Stimulated activated CD4-positive, alpha-beta T cell treated with anti-CD3 and anti-CD28 coated beads, Interleukin-4, amount 100 ng/mL, for 4 hours (primary cell): ENCODE results near the gene PDLIM4.

Experiments
- DNase-seq, 2 experiments: peaks; one replicate each; pipeline ENCODE4 v3.0.0-alpha.2; 2020

The PDLIM4 gene

DNA sequence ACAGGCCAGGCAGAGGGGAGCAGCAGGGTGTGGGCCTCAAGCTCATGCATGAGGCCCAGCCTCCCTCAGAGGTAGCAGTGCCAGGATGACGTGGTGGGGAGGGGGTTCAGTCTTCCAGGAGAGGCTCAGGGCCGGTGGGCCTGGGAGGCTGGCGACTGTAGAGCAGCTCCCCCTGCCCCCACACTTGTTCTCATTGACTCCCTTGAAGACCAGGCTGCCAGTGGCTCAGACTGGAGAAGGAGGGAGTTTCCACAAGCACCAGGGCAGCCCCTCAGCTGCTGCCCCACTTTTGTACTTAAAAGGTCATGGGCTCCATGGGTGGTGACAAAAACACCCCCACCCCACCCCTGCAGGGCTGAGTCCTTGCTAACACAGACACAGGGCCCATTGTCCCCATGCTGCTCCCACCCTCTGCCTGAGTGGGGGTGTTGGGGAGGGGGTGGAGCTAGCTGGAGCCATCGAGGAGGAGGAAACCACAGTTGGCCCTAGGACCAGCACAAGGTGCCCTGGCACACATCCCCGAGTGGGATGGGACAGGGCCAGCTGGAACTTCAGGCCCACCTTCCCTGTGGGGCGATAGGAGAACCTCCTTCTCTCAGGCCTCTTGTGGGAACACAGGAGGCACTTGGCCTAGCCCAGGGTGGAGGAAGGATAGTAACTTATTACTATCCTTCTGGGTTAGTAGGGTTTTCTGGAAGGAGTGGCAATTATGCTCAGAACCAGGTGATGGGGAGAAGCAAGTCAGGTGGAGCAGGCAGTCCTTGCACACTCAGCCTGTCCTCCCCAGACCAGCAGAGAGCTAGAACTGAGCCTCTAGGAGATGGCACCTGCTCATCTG, 10.7 kb downstream of the PDLIM4 start:
- DNase-seq: no peak

- no peak for DNase-seq
Observed at GRCh38 chr5:132268769-132269551, 11.5 kb downstream of the PDLIM4 start.

DNA sequence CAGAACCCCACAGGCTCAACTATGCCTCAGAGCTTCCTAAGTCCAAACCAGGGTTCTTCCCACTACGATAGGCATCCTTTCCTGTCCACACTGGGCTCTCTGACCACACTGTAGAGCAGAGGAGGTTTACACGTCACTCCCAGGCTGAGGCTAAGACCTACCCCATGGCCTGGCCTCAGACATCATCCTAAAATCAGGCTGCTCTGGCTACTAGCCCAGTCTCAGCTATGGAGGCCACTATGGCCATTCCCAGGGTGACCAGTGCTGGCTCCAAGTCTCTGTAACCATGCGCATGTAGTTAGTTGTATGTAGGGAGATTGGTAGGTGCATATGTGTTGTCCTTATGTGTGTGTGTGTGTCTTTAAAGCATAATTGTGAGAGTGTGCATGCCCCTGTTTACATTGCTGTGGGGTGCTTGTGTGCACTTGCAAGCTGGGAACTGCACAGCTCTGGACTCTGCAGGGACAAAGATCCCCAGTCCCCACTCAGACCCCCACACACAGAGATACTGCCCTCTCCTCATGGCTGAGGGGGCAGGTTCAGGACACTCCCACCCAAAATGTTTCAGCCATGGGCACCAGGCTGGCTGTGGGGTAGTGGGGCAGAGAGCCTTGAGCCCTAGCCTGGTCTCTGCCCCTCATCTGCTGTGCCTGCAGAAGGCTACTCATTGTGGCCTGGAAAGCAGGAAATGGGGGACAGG, 12.3 kb downstream of the PDLIM4 start:
- no peak for DNase-seq

GRCh38 chr5:132270335-132270665, 12.8 kb downstream of the PDLIM4 start:
- no peak for DNase-seq

GRCh38 chr5:132270706-132271105, 13.2 kb downstream of the PDLIM4 start:
- DNase-seq: no peak

DNA sequence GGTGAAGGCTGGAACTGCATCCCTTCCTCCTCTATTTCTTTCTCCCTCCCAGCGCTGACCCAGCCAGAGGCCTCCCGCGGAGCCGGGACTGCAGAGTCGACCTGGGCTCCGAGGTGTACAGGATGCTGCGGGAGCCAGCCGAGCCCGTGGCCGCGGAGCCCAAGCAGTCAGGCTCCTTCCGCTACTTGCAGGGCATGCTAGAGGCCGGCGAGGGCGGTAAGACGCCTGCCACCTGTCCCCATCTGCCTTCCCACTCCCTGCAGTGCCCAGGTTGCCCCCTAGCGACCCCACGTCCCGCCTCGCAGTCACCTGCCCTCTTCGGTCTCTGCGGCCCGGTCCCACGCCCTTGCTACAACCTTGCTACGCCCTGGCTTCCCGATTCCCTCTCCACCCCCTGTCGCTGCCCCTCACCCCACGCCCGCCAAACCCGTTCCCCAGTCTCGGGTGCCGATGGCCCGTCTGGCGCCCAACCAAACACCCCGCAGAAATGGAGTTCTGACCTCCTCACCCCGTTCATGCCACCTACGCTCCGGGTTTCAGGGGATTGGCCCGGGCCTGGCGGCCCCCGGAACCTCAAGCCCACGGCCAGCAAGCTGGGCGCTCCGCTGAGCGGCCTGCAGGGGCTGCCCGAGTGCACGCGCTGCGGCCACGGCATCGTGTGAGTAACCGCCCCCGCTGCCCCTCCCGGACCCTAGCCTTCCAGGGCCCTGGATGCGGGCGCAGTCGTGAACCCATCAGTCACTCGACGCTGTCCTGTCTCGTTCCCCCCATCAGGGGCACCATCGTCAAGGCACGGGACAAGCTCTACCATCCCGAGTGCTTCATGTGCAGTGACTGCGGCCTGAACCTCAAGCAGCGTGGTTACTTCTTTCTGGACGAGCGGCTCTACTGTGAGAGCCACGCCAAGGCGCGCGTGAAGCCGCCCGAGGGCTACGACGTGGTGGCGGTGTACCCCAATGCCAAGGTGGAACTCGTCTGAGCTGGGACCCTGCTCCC, 14.1 kb downstream of the PDLIM4 start:
- no peak for DNase-seq

- peak; percentile 55 to 70 for DNase-seq
Observed at GRCh38 chr5:132272311-132273210, 15.1 kb downstream of the PDLIM4 start.

- no peak for DNase-seq
Observed at GRCh38 chr5:132273631-132274030, 16.1 kb downstream of the PDLIM4 start.

GRCh38 chr5:132274050-132274792, 16.7 kb downstream of the PDLIM4 start:
- no peak for DNase-seq

DNA sequence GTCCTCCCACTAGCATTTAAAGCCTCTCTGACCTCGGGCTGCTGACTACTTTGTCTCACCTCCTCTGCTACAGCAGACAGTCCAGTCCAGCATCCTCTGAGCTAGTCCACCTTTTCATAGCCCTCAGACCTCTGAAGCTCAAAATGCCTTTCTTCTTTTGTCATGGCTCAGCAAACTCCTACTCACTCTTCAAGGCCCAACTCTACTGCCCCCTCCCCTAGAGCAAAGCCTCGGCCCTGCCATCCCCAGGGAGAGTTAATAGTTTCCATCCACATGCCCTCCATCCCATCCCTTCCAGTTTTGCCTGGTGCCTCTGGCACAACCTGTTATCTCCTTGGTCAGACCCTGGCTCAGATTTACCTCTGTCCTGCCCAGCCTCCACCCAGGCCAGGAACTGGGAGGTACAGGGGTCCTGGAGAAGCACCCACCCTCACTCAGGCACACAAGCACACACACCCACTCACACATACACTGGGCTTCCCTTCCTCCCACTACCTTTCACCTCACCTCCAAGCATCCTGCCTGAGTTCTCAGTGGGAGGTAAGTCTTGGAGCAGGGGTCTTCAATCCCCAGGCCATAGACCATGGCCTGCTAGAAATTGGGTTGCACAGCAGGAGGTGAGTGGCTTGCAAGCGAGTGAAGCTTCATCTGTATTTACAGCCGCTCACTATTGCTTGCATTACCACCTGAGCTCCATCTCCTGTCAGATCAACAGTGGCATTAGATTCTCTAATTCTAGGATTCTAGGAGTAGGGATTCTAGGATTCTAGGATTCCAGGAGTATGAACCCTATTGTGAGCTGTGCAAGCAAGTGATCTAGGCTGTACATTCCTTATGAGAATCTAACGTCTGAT, 18.1 kb downstream of the PDLIM4 start:
- DNase-seq: no peak

DNA sequence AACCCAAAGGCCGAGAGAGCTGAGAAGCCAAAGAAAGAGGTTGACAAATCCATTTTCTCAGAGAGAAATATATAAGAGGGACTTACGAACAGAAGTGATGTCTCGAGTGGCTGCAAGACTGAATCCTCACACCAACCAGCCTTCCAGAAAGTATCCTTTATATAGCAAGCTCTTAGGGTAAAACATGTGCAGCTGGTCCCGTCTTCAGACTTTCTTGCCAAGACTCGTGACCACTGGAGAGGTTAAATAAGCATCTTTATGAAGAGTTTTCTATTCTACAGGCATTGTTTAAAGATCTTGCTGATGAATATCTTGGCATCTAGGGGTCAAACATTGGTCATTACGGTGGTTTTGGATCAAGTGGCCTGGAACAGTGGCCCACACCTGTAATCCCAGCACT, 19.8 kb downstream of the PDLIM4 start:
- no peak for DNase-seq

- no peak for DNase-seq
Observed at GRCh38 chr5:132277971-132278853, 20.7 kb downstream of the PDLIM4 start.

- DNase-seq: no peak
Observed at GRCh38 chr5:132279801-132280200, 22.3 kb downstream of the PDLIM4 start.

DNA sequence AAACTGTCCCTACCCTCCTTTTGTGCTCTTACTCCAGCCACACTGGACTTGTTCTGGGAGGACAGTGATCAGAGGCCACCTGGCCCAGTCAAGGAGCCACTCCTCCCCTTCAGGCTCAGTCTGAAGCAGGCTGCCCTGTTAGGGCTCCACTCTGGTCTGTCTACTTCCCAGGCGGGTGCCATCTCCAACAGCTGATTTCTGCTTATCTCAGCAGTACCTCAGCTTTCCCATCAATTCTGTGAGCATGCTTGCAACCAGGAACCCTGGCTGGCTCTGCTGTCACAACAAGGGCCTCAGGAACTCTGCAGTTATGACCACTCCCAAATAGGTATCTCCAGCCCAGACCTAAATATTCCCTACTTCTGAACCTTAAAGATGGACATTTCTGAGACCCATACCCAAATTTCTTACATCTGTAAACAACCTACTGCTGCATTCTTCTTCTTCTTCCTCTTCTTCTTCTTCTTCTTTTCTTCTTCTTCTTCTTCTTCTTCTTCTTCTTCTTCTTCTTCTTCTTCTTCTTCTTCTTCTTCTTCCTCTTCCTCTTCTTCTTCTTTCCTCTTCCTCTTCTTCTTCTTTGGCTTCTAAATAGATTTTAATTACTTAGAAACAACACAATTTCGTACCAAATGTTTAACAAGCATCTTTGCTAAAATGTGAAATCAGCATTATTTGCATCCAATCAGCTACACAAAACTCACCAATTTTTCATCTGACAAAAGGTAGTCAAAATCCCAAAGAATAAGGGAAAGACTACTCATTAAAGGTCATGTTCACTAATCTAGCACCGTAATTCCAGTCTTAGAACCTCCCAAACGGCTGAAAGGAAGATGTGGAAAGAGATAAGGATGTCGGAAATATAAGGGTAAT, 23.1 kb downstream of the PDLIM4 start:
- DNase-seq: no peak

GRCh38 chr5:132281856-132282614, 24.5 kb downstream of the PDLIM4 start:
- no peak for DNase-seq

GRCh38 chr5:132283423-132284043, 26.0 kb downstream of the PDLIM4 start:
- DNase-seq: no peak
